Liver (tissue), 9 donors: ENCODE measurements around the gene OR10H2. TPM values are rescaled to one million over a fixed set of nuclear protein-coding genes. Genes with fewer than 3 reads are reported as not detected.

ENCODE experiments used
- DNase-seq: peaks from one replicate; pipeline ENCODE4 v3.0.0-alpha.2; 2017; ENCODE audit warnings: low spot score
- H3K27ac ChIP-seq, 2 donors: one replicate each; pipeline ENCODE4 v1.7.0; 2013; ENCODE audit warnings: inconsistent platforms in 2 of 2, low read length in 2 of 2, control low read depth in 1 of 2, low read depth in 1 of 2, mild to moderate bottlenecking in 1 of 2
- H3K27me3 ChIP-seq, 4 donors: one replicate each; pipeline versions ENCODE4 v1.6.1 to v1.7.0; 2013; ENCODE audit warnings: low read length in 3 of 4, inconsistent platforms in 1 of 4, mild to moderate bottlenecking in 1 of 4, moderate library complexity in 1 of 4; ENCODE audit not compliant: control insufficient read depth in 4 of 4, insufficient read depth in 4 of 4
- H3K36me3 ChIP-seq, 4 donors: one replicate each; pipeline versions ENCODE4 v1.6.1 to v1.7.0; 2013; ENCODE audit warnings: low read length in 3 of 4, mild to moderate bottlenecking in 3 of 4, low read depth in 1 of 4, moderate library complexity in 1 of 4; ENCODE audit not compliant: control insufficient read depth in 4 of 4, insufficient read depth in 3 of 4
- H3K4me1 ChIP-seq, 4 donors: one replicate each; pipeline versions ENCODE4 v1.6.1 to v1.7.0; 2013; ENCODE audit warnings: low read length in 3 of 4, mild to moderate bottlenecking in 3 of 4, moderate library complexity in 1 of 4; ENCODE audit not compliant: control insufficient read depth in 4 of 4, insufficient read depth in 4 of 4
- H3K4me3 ChIP-seq, 3 donors: one replicate each; pipeline versions ENCODE4 v1.6.1 to v1.7.0; 2013; ENCODE audit warnings: low read length in 3 of 3, control low read depth in 1 of 3, low read depth in 1 of 3, mild to moderate bottlenecking in 1 of 3
- H3K9ac ChIP-seq, 2 donors: one replicate each; pipeline ENCODE4 v1.7.0; 2013; ENCODE audit warnings: low read length in 2 of 2, mild to moderate bottlenecking in 2 of 2, moderate library complexity in 2 of 2, control low read depth in 1 of 2, low read depth in 1 of 2
- H3K9me3 ChIP-seq, 4 donors: one replicate each; pipeline versions ENCODE4 v1.6.1 to v1.7.0; 2013; ENCODE audit warnings: low read length in 3 of 4; ENCODE audit not compliant: control insufficient read depth in 4 of 4
- EGR1 ChIP-seq, 2 donors: IDR thresholded peaks; 2 replicates each; pipeline ENCODE4 v1.6.1; 2016 to 2018; ENCODE audit warnings: antibody characterized with exemption in 2 of 2, low read depth in 2 of 2
- FOXA1 ChIP-seq: IDR thresholded peaks from 2 replicates; pipeline ENCODE4 v1.6.1; 2016; ENCODE audit warnings: antibody characterized with exemption
- FOXA2 ChIP-seq: IDR thresholded peaks from 2 replicates; pipeline ENCODE4 v1.6.1; 2016; ENCODE audit warnings: antibody characterized with exemption
- GABPA ChIP-seq, 2 donors: IDR thresholded peaks in 1 of 2; conservative IDR thresholded peaks in 1 of 2; 2 replicates each; pipeline ENCODE4 v1.6.1; 2016; ENCODE audit warnings: antibody characterized with exemption in 2 of 2, mild to moderate bottlenecking in 1 of 2, moderate library complexity in 1 of 2
- HNF4A ChIP-seq, 2 donors: conservative IDR thresholded peaks; 2 replicates each; pipeline ENCODE4 v1.6.1; 2016; ENCODE audit warnings: antibody characterized with exemption in 2 of 2, mild to moderate bottlenecking in 2 of 2
- HNF4G ChIP-seq: IDR thresholded peaks from 2 replicates; pipeline ENCODE4 v1.6.1; 2016; ENCODE audit warnings: antibody characterized with exemption
- JUND ChIP-seq, 2 donors: IDR thresholded peaks; 2 replicates each; pipeline ENCODE4 v1.6.1; 2016; ENCODE audit warnings: antibody characterized with exemption in 2 of 2
- NR2F2 ChIP-seq: IDR thresholded peaks from 2 replicates; pipeline ENCODE4 v1.6.1; 2016; ENCODE audit warnings: antibody characterized with exemption
- RAD21 ChIP-seq, 2 donors: IDR thresholded peaks; 2 replicates each; pipeline ENCODE4 v1.6.1; 2016; ENCODE audit warnings: antibody characterized with exemption in 2 of 2, mild to moderate bottlenecking in 2 of 2
- RXRA ChIP-seq, 2 donors: IDR thresholded peaks; 2 replicates each; pipeline ENCODE4 v1.6.1; 2017 to 2018; ENCODE audit warnings: antibody characterized with exemption in 2 of 2, mild to moderate bottlenecking in 1 of 2
- SP1 ChIP-seq: IDR thresholded peaks from 2 replicates; pipeline ENCODE4 v1.6.1; 2018; ENCODE audit warnings: antibody characterized with exemption, mild to moderate bottlenecking
- TAF1 ChIP-seq: conservative IDR thresholded peaks from 2 replicates; pipeline ENCODE4 v1.6.1; 2016; ENCODE audit warnings: antibody characterized with exemption, mild to moderate bottlenecking
- YY1 ChIP-seq: IDR thresholded peaks from 2 replicates; pipeline ENCODE4 v1.6.1; 2016; ENCODE audit warnings: antibody characterized with exemption, mild to moderate bottlenecking
- WGBS: extraction: QIAGEN DNeasy Blood & Tissue Kit; methylation state at CpG from one replicate; pipeline ENCODE4 v1.1.7; 2013; 5-methylcytosine and 5-hydroxymethylcytosine counted together
- polyA plus RNA-seq, 2 donors: library from polyadenylated mRNA; stranded (reverse) in 1 of 2; unstranded in 1 of 2; fragments of 200-250 nt in 1 of 2; fragments of >200 nt in 1 of 2; fragmentation: Nextera tagmentation in 1 of 2; extraction: Ambion mirVana in 1 of 2; gene quantifications; one replicate each; pipeline versions ENCODE4 v1.2.1 to v1.2.3, GENCODE V29; 2013 to 2015
- total RNA-seq, 2 donors: library from RNA; depleted of rRNA; stranded (reverse); fragments of >200 nt; gene quantifications; one replicate each; pipeline ENCODE4 v1.2.3, GENCODE V29; 2014
- TF ChIP-seq, protein P1 (sequence below): fragments of 150-350 bp; IDR thresholded peaks from 2 replicates; pipeline ENCODE4 v1.5.1; 2017; ENCODE audit warnings: improper control_type of control experiment, low read depth, low read length; ENCODE audit not compliant: missing input control
- TF ChIP-seq, protein P2 (sequence below): IDR thresholded peaks from 2 replicates; pipeline ENCODE4 v1.6.1; 2016; ENCODE audit warnings: antibody characterized with exemption
- TF ChIP-seq, protein P3 (sequence below): IDR thresholded peaks from 2 replicates; pipeline ENCODE4 v1.6.1; 2016; ENCODE audit warnings: antibody characterized with exemption
- TF ChIP-seq, protein P4 (sequence below): IDR thresholded peaks from 2 replicates; pipeline ENCODE4 v1.6.1; 2016; ENCODE audit warnings: antibody characterized with exemption
- TF ChIP-seq, protein P5 (sequence below): IDR thresholded peaks from 2 replicates; pipeline ENCODE4 v1.6.1; 2016; ENCODE audit warnings: antibody characterized with exemption, mild to moderate bottlenecking
- donor health status: healthy.
- donor health status: healthy.
- donor health status: healthy.
- donor health status: healthy.
- donor health status: healthy.

Gene OR10H2
- total and polyA plus RNA-seq, 4 donors = not detected

DNA sequence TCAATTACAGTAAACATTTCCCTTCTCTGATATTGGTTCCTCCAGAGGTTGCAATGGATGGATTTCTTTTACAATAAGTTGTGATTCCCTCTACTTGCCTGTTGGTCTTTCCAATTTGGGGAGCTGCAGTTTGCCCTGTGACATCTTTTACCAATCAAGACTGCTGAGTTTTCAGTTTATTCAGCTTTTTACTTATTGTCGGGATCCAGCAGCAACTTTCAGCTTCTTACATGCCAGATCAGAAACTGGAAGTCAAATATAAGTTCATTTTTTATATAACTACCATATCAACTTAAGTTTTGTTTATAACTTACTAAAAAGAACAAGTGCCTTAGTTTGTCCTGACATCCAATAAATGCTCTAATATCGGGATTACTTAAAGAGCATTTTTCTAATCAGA is 20.4 kb downstream of the OR10H2 start:
- Histone ChIP-seq H3K36me3 (no peaks in the 10 kb centered on the region), H3K27ac (no peak overlapping the region), H3K9ac (no peak overlapping the region), H3K27me3 (peaks cover 0 to 10% (median 2%) of the 10 kb centered on the region in 4 donors), H3K4me1 (no peaks in the 10 kb centered on the region), H3K9me3 (no peaks in the 10 kb centered on the region), H3K4me3 (no peak overlapping the region)
- 80% methylated on average over 2 of the region's 2 CpGs for WGBS
- no peak for DNase-seq
- TF ChIP-seq HNF4A (conservative IDR thresholded peaks at IDR 0.05) (no peak), EGR1 (IDR thresholded peaks at IDR 0.05; ENCODE audit: low read depth in 2 of 2) (no peak), SP1 (no peak), GABPA (IDR thresholded peaks at IDR 0.05 in 1 of 2, conservative IDR thresholded peaks at IDR 0.05 in 1 of 2) (no peak), YY1 (no peak)
- TF ChIP-seq, protein P1, sequence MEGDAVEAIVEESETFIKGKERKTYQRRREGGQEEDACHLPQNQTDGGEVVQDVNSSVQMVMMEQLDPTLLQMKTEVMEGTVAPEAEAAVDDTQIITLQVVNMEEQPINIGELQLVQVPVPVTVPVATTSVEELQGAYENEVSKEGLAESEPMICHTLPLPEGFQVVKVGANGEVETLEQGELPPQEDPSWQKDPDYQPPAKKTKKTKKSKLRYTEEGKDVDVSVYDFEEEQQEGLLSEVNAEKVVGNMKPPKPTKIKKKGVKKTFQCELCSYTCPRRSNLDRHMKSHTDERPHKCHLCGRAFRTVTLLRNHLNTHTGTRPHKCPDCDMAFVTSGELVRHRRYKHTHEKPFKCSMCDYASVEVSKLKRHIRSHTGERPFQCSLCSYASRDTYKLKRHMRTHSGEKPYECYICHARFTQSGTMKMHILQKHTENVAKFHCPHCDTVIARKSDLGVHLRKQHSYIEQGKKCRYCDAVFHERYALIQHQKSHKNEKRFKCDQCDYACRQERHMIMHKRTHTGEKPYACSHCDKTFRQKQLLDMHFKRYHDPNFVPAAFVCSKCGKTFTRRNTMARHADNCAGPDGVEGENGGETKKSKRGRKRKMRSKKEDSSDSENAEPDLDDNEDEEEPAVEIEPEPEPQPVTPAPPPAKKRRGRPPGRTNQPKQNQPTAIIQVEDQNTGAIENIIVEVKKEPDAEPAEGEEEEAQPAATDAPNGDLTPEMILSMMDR = no peak

DNA sequence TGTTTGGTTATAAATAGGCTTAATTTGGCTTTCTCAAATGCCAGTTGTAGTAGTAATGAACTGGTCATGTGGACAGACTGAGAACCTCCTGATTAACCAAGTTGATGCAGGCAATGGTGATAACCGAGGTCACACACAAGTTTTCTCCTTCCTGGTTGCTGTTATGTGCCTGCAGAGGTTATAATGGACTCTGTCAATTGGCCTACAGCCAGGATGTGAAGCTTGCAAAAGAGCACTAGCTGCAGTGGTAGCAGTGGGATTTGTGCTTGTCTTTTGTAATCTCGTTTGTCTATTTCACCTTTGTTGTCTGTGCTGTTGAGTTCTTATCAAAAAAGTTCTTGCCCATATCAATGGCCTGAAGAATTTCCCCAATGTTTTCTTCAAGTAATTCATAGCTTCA is 30.6 kb downstream of the OR10H2 start:
- Histone ChIP-seq H3K27me3 (no peaks in the 10 kb centered on the region), H3K4me1 (peaks cover 0 to 5% (median 1%) of the 10 kb centered on the region in 4 donors), H3K27ac (no peak overlapping the region), H3K9me3 (no peaks in the 10 kb centered on the region), H3K4me3 (no peak overlapping the region), H3K9ac (no peak overlapping the region), H3K36me3 (no peaks in the 10 kb centered on the region)
- WGBS = 17% methylated on average over 2 of the region's 2 CpGs
- TF ChIP-seq HNF4G = no peak
- TF ChIP-seq, protein P1 = no peak
- TF ChIP-seq, protein P2, sequence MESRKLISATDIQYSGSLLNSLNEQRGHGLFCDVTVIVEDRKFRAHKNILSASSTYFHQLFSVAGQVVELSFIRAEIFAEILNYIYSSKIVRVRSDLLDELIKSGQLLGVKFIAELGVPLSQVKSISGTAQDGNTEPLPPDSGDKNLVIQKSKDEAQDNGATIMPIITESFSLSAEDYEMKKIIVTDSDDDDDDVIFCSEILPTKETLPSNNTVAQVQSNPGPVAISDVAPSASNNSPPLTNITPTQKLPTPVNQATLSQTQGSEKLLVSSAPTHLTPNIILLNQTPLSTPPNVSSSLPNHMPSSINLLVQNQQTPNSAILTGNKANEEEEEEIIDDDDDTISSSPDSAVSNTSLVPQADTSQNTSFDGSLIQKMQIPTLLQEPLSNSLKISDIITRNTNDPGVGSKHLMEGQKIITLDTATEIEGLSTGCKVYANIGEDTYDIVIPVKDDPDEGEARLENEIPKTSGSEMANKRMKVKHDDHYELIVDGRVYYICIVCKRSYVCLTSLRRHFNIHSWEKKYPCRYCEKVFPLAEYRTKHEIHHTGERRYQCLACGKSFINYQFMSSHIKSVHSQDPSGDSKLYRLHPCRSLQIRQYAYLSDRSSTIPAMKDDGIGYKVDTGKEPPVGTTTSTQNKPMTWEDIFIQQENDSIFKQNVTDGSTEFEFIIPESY = no peak
- no peak for TF ChIP-seq JUND (IDR thresholded peaks at IDR 0.05)
- TF ChIP-seq SP1 = peak; percentile 32
- TF ChIP-seq, protein P3, sequence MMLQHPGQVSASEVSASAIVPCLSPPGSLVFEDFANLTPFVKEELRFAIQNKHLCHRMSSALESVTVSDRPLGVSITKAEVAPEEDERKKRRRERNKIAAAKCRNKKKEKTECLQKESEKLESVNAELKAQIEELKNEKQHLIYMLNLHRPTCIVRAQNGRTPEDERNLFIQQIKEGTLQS = no peak
- TF ChIP-seq, protein P4, sequence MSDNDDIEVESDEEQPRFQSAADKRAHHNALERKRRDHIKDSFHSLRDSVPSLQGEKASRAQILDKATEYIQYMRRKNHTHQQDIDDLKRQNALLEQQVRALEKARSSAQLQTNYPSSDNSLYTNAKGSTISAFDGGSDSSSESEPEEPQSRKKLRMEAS = no peak
- no peak for TF ChIP-seq GABPA (IDR thresholded peaks at IDR 0.05 in 1 of 2, conservative IDR thresholded peaks at IDR 0.05 in 1 of 2)
- TF ChIP-seq FOXA2 = no peak
- TF ChIP-seq RXRA (IDR thresholded peaks at IDR 0.05) = peak; percentile 24 to 57
- peak; percentile 41 to 59 for TF ChIP-seq HNF4A (conservative IDR thresholded peaks at IDR 0.05)
- peak in 1 of 2 donors; percentile 67 for TF ChIP-seq RAD21 (IDR thresholded peaks at IDR 0.05)
- TF ChIP-seq, protein P5, sequence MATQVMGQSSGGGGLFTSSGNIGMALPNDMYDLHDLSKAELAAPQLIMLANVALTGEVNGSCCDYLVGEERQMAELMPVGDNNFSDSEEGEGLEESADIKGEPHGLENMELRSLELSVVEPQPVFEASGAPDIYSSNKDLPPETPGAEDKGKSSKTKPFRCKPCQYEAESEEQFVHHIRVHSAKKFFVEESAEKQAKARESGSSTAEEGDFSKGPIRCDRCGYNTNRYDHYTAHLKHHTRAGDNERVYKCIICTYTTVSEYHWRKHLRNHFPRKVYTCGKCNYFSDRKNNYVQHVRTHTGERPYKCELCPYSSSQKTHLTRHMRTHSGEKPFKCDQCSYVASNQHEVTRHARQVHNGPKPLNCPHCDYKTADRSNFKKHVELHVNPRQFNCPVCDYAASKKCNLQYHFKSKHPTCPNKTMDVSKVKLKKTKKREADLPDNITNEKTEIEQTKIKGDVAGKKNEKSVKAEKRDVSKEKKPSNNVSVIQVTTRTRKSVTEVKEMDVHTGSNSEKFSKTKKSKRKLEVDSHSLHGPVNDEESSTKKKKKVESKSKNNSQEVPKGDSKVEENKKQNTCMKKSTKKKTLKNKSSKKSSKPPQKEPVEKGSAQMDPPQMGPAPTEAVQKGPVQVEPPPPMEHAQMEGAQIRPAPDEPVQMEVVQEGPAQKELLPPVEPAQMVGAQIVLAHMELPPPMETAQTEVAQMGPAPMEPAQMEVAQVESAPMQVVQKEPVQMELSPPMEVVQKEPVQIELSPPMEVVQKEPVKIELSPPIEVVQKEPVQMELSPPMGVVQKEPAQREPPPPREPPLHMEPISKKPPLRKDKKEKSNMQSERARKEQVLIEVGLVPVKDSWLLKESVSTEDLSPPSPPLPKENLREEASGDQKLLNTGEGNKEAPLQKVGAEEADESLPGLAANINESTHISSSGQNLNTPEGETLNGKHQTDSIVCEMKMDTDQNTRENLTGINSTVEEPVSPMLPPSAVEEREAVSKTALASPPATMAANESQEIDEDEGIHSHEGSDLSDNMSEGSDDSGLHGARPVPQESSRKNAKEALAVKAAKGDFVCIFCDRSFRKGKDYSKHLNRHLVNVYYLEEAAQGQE = no peak
- TF ChIP-seq FOXA1 = no peak
- TF ChIP-seq TAF1 = no peak
- no peak for TF ChIP-seq EGR1 (IDR thresholded peaks at IDR 0.05; ENCODE audit: low read depth in 2 of 2)
- no peak for TF ChIP-seq NR2F2
- no peak for TF ChIP-seq YY1
- DNase-seq = no peak
